MCF 10A (cell line): ENCODE measurements around the gene GIGYF1. TPM values are rescaled to one million over a fixed set of nuclear protein-coding genes. Genes with fewer than 3 reads are reported as not detected.

ENCODE experiments used
- BruUV-seq: library from RNA; stranded (reverse); fragments of 400-500 nt; replicated peaks from 2 replicates; lab custom pipeline; 2021; lab: Mats Ljungman, UMichigan
- CTCF ChIA-PET: fragments of 300-600 bp; sonication (Branson Sonifier 250); formaldehyde crosslinking; extraction: SDS; loops from one replicate; lab custom pipeline; 2021; ENCODE audit warnings: antibody characterized with exemption, inconsistent platforms; lab: Yijun Ruan, JAX
- POLR2A ChIA-PET: fragments of 300-600, 350-650 bp; sonication (Branson Sonifier 250); formaldehyde crosslinking; extraction: SDS; loops from one replicate; lab custom pipeline; 2020; ENCODE audit warnings: antibody characterized with exemption, inconsistent platforms; lab: Yijun Ruan, JAX
- DNase-seq: peaks from one replicate; pipeline ENCODE4 v3.0.0-alpha.2; 2018; ENCODE audit not compliant: unreplicated experiment
- H3K27ac Mint-ChIP-seq: one replicate; pipeline ENCODE4 v1.8.0; 2022; ENCODE audit warnings: mild to moderate bottlenecking, low read depth, mixed read lengths; ENCODE audit not compliant: unreplicated experiment
- H3K27me3 Mint-ChIP-seq: one replicate; pipeline ENCODE4 v1.8.0; 2022; ENCODE audit warnings: mixed read lengths; ENCODE audit not compliant: insufficient read depth, unreplicated experiment
- H3K36me3 Mint-ChIP-seq: one replicate; pipeline ENCODE4 v1.8.0; 2022; ENCODE audit warnings: mild to moderate bottlenecking, moderate library complexity, mixed read lengths; ENCODE audit not compliant: insufficient read depth, unreplicated experiment
- H3K4me1 Mint-ChIP-seq: one replicate; pipeline ENCODE4 v1.8.0; 2022; ENCODE audit warnings: mixed read lengths; ENCODE audit not compliant: insufficient read depth, unreplicated experiment
- H3K4me3 Mint-ChIP-seq: one replicate; pipeline ENCODE4 v1.8.0; 2022; ENCODE audit warnings: mild to moderate bottlenecking, moderate library complexity, mixed read lengths; ENCODE audit not compliant: unreplicated experiment
- H3K9me3 Mint-ChIP-seq: one replicate; pipeline ENCODE4 v1.8.0; 2022; ENCODE audit warnings: mixed read lengths; ENCODE audit not compliant: unreplicated experiment
- intact Hi-C: fragments of 100-400 bp; cut with micrococcal nuclease; formaldehyde crosslinking; loops from 2 replicates; pipeline ENCODE4 v1.14.1; 2022
- total RNA-seq: library from RNA; stranded (reverse); gene quantifications from 2 replicates; pipeline ENCODE4 v1.2.3, GENCODE V29; 2022
- TF ChIP-seq, protein P1 (sequence below): fragments of 200-600 bp; IDR thresholded peaks from one replicate; pipeline ENCODE4 v1.8.0; 2022; ENCODE audit warnings: antibody characterized with exemption, mild to moderate bottlenecking; ENCODE audit not compliant: unreplicated experiment

GIGYF1 gene
- total RNA-seq, 1 experiment from 2014 or later: 40.1 TPM

DNA sequence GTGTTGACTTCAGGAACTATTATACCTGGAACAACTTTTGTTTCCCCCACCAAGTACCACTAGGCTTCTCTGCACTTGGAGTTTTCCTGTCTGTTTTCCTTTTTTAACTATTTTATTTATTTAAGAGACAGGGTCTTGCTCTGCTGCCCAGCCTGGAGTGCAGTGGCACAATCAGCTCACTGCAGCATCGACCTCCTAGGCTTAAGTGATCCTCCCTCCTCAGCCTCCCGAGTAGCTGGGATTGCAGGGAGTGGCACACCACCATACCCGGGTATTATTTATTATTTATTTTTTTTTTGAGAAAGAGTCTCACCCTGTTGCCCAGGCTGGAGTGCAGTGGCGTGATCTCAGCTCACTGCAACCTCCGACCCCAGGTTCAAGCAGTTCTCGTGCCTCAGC, 2.1 kb upstream of the GIGYF1 start:
- Mint-ChIP-seq H3K4me3 (no peak overlapping the region), H3K4me1 (peaks cover 19% of the 10 kb centered on the region), H3K9me3 (no peaks in the 10 kb centered on the region), H3K36me3 (peaks cover 7% of the 10 kb centered on the region), H3K27ac (no peak overlapping the region), H3K27me3 (peaks cover 6% of the 10 kb centered on the region)
- BruUV-seq: no TSS peak
- TF ChIP-seq, protein P1, sequence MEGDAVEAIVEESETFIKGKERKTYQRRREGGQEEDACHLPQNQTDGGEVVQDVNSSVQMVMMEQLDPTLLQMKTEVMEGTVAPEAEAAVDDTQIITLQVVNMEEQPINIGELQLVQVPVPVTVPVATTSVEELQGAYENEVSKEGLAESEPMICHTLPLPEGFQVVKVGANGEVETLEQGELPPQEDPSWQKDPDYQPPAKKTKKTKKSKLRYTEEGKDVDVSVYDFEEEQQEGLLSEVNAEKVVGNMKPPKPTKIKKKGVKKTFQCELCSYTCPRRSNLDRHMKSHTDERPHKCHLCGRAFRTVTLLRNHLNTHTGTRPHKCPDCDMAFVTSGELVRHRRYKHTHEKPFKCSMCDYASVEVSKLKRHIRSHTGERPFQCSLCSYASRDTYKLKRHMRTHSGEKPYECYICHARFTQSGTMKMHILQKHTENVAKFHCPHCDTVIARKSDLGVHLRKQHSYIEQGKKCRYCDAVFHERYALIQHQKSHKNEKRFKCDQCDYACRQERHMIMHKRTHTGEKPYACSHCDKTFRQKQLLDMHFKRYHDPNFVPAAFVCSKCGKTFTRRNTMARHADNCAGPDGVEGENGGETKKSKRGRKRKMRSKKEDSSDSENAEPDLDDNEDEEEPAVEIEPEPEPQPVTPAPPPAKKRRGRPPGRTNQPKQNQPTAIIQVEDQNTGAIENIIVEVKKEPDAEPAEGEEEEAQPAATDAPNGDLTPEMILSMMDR: no peak
- no peak for DNase-seq
- ChIA-PET CTCF (interaction anchor here (0.6 to 7.2 kb wide), 3 partner anchors 9 to 159 kb away, joined by 3 to 94 read pairs (median 4); partner anchors contain the start of gene POP7), POLR2A (interaction anchor here (0.7 to 7.6 kb wide), 4 partner anchors 10 to 145 kb away, joined by 3 to 57 read pairs (median 20); partner anchors contain the start of genes EPHB4, FBXO24, LRCH4 and POP7)
- intact Hi-C loops: no loop called here

DNA sequence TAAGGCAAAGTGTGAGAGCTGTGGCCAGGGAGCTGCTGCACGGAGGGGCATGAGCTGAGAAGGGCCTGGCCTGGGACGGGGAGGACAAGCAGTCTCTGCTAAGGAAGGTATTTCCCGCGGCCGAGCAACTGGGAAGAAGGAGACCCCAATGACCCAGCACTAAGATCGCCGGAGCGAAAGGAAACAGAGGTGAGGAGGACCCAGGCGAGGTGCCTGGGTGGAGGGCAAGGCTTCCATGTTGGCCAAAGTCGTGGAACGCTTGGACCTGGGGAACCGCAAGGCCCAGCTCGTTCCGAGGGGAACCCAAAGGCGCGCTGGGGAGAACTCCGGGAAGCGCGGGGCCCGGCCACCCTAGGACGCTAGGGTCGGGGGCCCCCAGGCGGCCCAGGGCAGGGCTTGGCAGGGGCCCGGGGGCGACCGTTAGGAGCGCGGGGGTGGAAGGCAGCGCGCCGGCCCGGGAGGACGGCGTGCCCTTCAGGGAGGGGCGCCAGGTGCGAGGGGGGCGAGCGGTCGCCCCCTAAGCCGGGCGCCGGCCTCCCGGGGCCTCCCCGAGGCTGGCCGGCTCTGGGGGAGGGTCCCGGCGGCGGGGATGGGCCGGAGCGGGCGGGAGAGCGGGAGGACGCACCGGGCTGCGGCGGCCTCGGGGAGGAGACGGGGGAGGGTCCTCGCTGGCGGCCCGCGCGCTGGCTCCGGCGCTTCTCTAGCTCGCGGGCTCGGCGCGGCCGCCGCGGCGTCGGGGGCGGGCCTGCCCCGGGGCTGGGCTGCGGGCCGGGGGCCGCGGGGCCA, 545 bp downstream of the GIGYF1 start:
- Mint-ChIP-seq H3K4me3 (peak overlapping the region; percentile 93), H3K4me1 (peaks cover 19% of the 10 kb centered on the region), H3K9me3 (no peaks in the 10 kb centered on the region), H3K27ac (peak overlapping the region; percentile 92), H3K27me3 (no peaks in the 10 kb centered on the region), H3K36me3 (peaks cover 22% of the 10 kb centered on the region)
- TF ChIP-seq, protein P1: no peak
- ChIA-PET CTCF (interaction anchor here (0.6 to 7.2 kb wide), 19 partner anchors 12 to 551 kb away, joined by 3 to 103 read pairs (median 4); partner anchors contain the start of genes FBXO24, MOSPD3, POP7 and SLC12A9), POLR2A (interaction anchor here (1.1 to 7.6 kb wide), 7 partner anchors 12 to 159 kb away, joined by 3 to 57 read pairs (median 24); partner anchors contain the start of genes FBXO24, GNB2, LRCH4 and MOSPD3)
- DNase-seq: no peak
- intact Hi-C loops: loop anchor here (5.0 kb wide), 2 partner anchors 91 to 226 kb away; partner anchors contain the start of gene PCOLCE
- BruUV-seq: no TSS peak

DNA sequence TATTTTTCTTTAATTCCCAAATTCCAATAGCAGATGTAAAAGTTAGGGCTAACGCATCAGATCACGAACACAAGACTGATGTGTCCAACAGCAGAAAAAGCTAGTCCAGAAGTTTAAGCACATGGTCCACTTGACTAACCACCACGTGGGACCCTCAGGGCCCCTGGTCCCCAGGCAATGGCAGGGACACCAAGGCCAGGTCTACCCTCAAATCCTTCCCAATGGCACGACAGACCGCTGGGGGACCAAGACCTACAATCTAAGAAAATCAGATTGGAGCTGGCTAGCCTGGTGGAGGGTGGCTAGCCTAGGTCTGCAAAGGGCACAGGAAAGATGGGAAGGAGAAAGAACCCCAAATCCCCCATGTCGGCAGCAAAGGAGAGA, 1.5 kb downstream of the GIGYF1 start:
- peaks cover 31% of the 10 kb centered on the region for H3K36me3 Mint-ChIP-seq
- H3K27me3 Mint-ChIP-seq: no peaks in the 10 kb centered on the region
- H3K4me3 Mint-ChIP-seq: peak overlapping the region; percentile 93
- H3K9me3 Mint-ChIP-seq: no peaks in the 10 kb centered on the region
- peak overlapping the region; percentile 92 for H3K27ac Mint-ChIP-seq
- intact Hi-C loops: loop anchor here (5.0 kb wide), 2 partner anchors 90 to 225 kb away; partner anchors contain the start of gene PCOLCE
- ChIA-PET CTCF (interaction anchor here (0.6 to 7.2 kb wide), 33 partner anchors 13 to 721 kb away, joined by 3 to 103 read pairs (median 4); partner anchors contain the start of genes FBXO24, LRCH4, MOSPD3 and POP7), POLR2A (interaction anchor here (0.7 to 7.6 kb wide), 7 partner anchors 11 to 525 kb away, joined by 3 to 57 read pairs (median 24); partner anchors contain the start of genes FBXO24, GNB2, LRCH4 and POP7)
- BruUV-seq: no TSS peak
- H3K4me1 Mint-ChIP-seq: peaks cover 19% of the 10 kb centered on the region
- no peak for DNase-seq
- TF ChIP-seq, protein P1: no peak
